Right ventricle myocardium inferior (tissue), 1 donor: ENCODE measurements around the gene MBD3L5. TPM values are rescaled to one million over a fixed set of nuclear protein-coding genes. Genes with fewer than 3 reads are reported as not detected.

Source experiments
- ATAC-seq: fragments of 200-7000 bp; cut with Tn5 transposase; one replicate; pipeline ENCODE4 v1.9.1; 2020; ENCODE audit warnings: mild to moderate bottlenecking, moderate library complexity
- DNase-seq: peaks from one replicate; pipeline ENCODE4 v3.0.0; 2021; ENCODE audit errors: missing footprints
- intact Hi-C: fragments of 100-400 bp; cut with DNase I; formaldehyde crosslinking; loops from one replicate; pipeline ENCODE4 v1.11.0; 2022
- total RNA-seq: library from RNA; stranded (reverse); fragmentation: NEBNext Ultra II Directional; extraction: Animal tissue kit (Norgen Biotek cat#: 25700); gene quantifications from one replicate; pipeline ENCODE4 v1.2.1, GENCODE V29; 2021
- donor health status: DM: no; HTN: yes; CAD: no; lungs with severe emphysema.

The MBD3L5 gene
- total RNA-seq, 1 donor from 2014 or later = not detected

- DNase-seq (no peak), ATAC-seq (no peak)
- intact Hi-C loops = no loop called here
These were observed 44.4 kb downstream of the MBD3L5 start for GRCh38 chr19:7074705-7075282.

GRCh38 chr19:7076151-7076550 lies 45.8 kb downstream of the MBD3L5 start:
- intact Hi-C loops = no loop called here
- no peak for ATAC-seq

GRCh38 chr19:7078008-7078407 lies 47.6 kb downstream of the MBD3L5 start:
- intact Hi-C loops = no loop called here
- ATAC-seq = no peak
- DNase-seq = no peak

More at GRCh38 chr19:7076151-7076550, 45.8 kb downstream of the MBD3L5 start:
- no peak for DNase-seq

Other genes starting within 250 kb of the MBD3L5 start
- gene ADGRE1, start 143.0 kb upstream of the MBD3L5 start, total RNA-seq = 0.38 TPM
- not detected for gene MBD3L2B, start 9.1 kb upstream of the MBD3L5 start, total RNA-seq
- gene MBD3L4, start 9.6 kb downstream of the MBD3L5 start, total RNA-seq = not detected
- not detected for gene MBD3L2, start 18.7 kb downstream of the MBD3L5 start, total RNA-seq
- not detected for gene MBD3L3, start 28.1 kb downstream of the MBD3L5 start, total RNA-seq
- gene ZNF557, start 39.1 kb downstream of the MBD3L5 start, total RNA-seq = 3.1 TPM